OCI-LY3 (cell line): ENCODE data around the gene CBL.
A peak's percentile ranks its signal among the peaks of the same experiment; 100 is the strongest.

Source experiments
- EZH2phosphoT487 ChIP-seq: fragments of 200-600 bp; shearing (Covaris generic); IDR thresholded peaks from 2 replicates; pipeline ENCODE4 v1.6.1; 2018; ENCODE audit warnings: antibody characterized with exemption, mixed run types, low read depth
- TF ChIP-seq, protein P1 (sequence below): fragments of 200-600, 300-600 bp; sonication (generic); IDR thresholded peaks from 2 replicates; pipeline ENCODE4 v1.5.1; 2014; ENCODE audit warnings: antibody characterized with exemption, low read length, low read depth

- TF ChIP-seq, protein P1, sequence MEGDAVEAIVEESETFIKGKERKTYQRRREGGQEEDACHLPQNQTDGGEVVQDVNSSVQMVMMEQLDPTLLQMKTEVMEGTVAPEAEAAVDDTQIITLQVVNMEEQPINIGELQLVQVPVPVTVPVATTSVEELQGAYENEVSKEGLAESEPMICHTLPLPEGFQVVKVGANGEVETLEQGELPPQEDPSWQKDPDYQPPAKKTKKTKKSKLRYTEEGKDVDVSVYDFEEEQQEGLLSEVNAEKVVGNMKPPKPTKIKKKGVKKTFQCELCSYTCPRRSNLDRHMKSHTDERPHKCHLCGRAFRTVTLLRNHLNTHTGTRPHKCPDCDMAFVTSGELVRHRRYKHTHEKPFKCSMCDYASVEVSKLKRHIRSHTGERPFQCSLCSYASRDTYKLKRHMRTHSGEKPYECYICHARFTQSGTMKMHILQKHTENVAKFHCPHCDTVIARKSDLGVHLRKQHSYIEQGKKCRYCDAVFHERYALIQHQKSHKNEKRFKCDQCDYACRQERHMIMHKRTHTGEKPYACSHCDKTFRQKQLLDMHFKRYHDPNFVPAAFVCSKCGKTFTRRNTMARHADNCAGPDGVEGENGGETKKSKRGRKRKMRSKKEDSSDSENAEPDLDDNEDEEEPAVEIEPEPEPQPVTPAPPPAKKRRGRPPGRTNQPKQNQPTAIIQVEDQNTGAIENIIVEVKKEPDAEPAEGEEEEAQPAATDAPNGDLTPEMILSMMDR = peak; percentile 12; the same call in 1 of the 2 replicates
- TF ChIP-seq EZH2phosphoT487 = no peak
These were observed 133.6 kb downstream of the CBL start for GRCh38 chr11:119339589-119340334.
